ENCODE measurements around the gene C1orf167. TPM values are rescaled to one million over a fixed set of nuclear protein-coding genes. Genes with fewer than 3 reads are reported as not detected.

C1orf167 gene
- total and polyA plus RNA-seq, 2 experiments from 2014 or later = 1.7 to 2.2 TPM

DNA sequence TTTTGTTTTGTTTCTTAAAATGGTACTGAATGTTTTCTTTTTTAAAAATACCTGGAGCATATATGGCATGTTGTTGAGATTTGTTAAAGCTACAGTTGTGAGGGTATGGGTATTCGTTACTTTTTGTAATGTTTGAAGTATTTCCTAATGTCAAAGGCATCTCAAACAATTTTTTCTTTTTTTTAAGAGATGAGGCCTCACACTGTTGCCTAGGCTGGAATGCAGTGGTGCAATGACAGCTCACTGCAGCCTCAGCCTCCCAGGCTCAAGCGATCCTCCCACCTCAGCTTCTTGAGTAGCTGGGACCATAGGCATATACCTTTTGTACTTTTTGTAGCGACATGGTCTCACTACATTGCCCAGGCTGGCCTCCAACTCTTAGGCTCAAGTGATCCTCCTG lies 60.1 kb downstream of the C1orf167 start:
- H3K36me3 Mint-ChIP-seq (ENCODE audit: low read depth) = peaks cover 44% of the 10 kb centered on the region
- no peaks in the 10 kb centered on the region for H3K4me1 Mint-ChIP-seq
- no peak overlapping the region for H3K4me2 ChIP-seq
- ATAC-seq (no peak), DNase-seq (ENCODE audit: low spot score) (no peak)
- no peak overlapping the region for H3K4me3 Mint-ChIP-seq
- peaks cover 10% of the 10 kb centered on the region for H4K20me1 ChIP-seq (replicated peaks; ENCODE audit: insufficient read depth)
- peaks cover 28% of the 10 kb centered on the region for H3K36me3 ChIP-seq (ENCODE audit: insufficient read depth)
- no peak overlapping the region for H2AFZ ChIP-seq
- 0 out of 2 replicates have a peak, but pooled peaks cover 8% of the 10 kb centered on the region for H3F3A ChIP-seq (replicated peaks; ENCODE audit: low read depth)
- H3K27me3 ChIP-seq (ENCODE audit: insufficient read depth) = no peaks in the 10 kb centered on the region
- no peak overlapping the region for H3K27ac ChIP-seq (ENCODE audit: low read depth)
- no peak overlapping the region for H3K4me3 ChIP-seq
- H3K79me2 ChIP-seq (replicated peaks; ENCODE audit: insufficient read depth) = no peaks in the 10 kb centered on the region
- TF ChIP-seq CREB1 (CRISPR knock-in tag; IDR thresholded peaks at IDR 0.05; ENCODE audit: low read depth) (no peak), NANOG (IDR thresholded peaks at IDR 0.05; ENCODE audit: borderline replicate concordance) (no peak), JUNB (IDR thresholded peaks at IDR 0.05; ENCODE audit: unreplicated experiment) (no peak), POLR2AphosphoS5 (IDR thresholded peaks at IDR 0.05; ENCODE audit: low read depth) (no peak), STAT1 (IDR thresholded peaks at IDR 0.05; ENCODE audit: unreplicated experiment) (no peak), ZNF114 (CRISPR knock-in tag; IDR thresholded peaks at IDR 0.05) (no peak), EZH2phosphoT487 (IDR thresholded peaks at IDR 0.05; ENCODE audit: unreplicated experiment) (no peak), EZH2 (IDR thresholded peaks at IDR 0.05; ENCODE audit: low read depth, unreplicated experiment) (no peak), ZNF331 (CRISPR knock-in tag; IDR thresholded peaks at IDR 0.05; ENCODE audit: low read depth) (no peak)
- TF ChIP-seq, protein P1, sequence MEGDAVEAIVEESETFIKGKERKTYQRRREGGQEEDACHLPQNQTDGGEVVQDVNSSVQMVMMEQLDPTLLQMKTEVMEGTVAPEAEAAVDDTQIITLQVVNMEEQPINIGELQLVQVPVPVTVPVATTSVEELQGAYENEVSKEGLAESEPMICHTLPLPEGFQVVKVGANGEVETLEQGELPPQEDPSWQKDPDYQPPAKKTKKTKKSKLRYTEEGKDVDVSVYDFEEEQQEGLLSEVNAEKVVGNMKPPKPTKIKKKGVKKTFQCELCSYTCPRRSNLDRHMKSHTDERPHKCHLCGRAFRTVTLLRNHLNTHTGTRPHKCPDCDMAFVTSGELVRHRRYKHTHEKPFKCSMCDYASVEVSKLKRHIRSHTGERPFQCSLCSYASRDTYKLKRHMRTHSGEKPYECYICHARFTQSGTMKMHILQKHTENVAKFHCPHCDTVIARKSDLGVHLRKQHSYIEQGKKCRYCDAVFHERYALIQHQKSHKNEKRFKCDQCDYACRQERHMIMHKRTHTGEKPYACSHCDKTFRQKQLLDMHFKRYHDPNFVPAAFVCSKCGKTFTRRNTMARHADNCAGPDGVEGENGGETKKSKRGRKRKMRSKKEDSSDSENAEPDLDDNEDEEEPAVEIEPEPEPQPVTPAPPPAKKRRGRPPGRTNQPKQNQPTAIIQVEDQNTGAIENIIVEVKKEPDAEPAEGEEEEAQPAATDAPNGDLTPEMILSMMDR (conservative IDR thresholded peaks at IDR 0.05; ENCODE audit: low read depth in 2 of 2) = no peak
- TF ChIP-seq, protein P2, sequence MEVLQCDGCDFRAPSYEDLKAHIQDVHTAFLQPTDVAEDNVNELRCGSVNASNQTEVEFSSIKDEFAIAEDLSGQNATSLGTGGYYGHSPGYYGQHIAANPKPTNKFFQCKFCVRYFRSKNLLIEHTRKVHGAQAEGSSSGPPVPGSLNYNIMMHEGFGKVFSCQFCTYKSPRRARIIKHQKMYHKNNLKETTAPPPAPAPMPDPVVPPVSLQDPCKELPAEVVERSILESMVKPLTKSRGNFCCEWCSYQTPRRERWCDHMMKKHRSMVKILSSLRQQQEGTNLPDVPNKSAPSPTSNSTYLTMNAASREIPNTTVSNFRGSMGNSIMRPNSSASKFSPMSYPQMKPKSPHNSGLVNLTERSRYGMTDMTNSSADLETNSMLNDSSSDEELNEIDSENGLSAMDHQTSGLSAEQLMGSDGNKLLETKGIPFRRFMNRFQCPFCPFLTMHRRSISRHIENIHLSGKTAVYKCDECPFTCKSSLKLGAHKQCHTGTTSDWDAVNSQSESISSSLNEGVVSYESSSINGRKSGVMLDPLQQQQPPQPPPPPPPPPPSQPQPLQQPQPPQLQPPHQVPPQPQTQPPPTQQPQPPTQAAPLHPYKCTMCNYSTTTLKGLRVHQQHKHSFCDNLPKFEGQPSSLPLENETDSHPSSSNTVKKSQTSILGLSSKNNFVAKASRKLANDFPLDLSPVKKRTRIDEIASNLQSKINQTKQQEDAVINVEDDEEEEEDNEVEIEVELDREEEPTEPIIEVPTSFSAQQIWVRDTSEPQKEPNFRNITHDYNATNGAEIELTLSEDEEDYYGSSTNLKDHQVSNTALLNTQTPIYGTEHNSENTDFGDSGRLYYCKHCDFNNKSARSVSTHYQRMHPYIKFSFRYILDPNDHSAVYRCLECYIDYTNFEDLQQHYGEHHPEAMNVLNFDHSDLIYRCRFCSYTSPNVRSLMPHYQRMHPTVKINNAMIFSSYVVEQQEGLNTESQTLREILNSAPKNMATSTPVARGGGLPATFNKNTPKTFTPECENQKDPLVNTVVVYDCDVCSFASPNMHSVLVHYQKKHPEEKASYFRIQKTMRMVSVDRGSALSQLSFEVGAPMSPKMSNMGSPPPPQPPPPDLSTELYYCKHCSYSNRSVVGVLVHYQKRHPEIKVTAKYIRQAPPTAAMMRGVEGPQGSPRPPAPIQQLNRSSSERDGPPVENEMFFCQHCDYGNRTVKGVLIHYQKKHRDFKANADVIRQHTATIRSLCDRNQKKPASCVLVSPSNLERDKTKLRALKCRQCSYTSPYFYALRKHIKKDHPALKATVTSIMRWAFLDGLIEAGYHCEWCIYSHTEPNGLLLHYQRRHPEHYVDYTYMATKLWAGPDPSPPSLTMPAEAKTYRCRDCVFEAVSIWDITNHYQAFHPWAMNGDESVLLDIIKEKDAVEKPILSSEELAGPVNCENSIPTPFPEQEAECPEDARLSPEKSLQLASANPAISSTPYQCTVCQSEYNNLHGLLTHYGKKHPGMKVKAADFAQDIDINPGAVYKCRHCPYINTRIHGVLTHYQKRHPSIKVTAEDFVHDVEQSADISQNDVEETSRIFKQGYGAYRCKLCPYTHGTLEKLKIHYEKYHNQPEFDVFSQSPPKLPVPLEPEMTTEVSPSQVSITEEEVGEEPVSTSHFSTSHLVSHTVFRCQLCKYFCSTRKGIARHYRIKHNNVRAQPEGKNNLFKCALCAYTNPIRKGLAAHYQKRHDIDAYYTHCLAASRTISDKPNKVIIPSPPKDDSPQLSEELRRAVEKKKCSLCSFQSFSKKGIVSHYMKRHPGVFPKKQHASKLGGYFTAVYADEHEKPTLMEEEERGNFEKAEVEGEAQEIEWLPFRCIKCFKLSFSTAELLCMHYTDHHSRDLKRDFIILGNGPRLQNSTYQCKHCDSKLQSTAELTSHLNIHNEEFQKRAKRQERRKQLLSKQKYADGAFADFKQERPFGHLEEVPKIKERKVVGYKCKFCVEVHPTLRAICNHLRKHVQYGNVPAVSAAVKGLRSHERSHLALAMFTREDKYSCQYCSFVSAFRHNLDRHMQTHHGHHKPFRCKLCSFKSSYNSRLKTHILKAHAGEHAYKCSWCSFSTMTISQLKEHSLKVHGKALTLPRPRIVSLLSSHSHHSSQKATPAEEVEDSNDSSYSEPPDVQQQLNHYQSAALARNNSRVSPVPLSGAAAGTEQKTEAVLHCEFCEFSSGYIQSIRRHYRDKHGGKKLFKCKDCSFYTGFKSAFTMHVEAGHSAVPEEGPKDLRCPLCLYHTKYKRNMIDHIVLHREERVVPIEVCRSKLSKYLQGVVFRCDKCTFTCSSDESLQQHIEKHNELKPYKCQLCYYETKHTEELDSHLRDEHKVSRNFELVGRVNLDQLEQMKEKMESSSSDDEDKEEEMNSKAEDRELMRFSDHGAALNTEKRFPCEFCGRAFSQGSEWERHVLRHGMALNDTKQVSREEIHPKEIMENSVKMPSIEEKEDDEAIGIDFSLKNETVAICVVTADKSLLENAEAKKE (CRISPR knock-in tag; IDR thresholded peaks at IDR 0.05) = no peak
- TF ChIP-seq, protein P3, sequence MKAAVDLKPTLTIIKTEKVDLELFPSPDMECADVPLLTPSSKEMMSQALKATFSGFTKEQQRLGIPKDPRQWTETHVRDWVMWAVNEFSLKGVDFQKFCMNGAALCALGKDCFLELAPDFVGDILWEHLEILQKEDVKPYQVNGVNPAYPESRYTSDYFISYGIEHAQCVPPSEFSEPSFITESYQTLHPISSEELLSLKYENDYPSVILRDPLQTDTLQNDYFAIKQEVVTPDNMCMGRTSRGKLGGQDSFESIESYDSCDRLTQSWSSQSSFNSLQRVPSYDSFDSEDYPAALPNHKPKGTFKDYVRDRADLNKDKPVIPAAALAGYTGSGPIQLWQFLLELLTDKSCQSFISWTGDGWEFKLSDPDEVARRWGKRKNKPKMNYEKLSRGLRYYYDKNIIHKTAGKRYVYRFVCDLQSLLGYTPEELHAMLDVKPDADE (IDR thresholded peaks at IDR 0.05) = no peak
- TF ChIP-seq, protein P4, sequence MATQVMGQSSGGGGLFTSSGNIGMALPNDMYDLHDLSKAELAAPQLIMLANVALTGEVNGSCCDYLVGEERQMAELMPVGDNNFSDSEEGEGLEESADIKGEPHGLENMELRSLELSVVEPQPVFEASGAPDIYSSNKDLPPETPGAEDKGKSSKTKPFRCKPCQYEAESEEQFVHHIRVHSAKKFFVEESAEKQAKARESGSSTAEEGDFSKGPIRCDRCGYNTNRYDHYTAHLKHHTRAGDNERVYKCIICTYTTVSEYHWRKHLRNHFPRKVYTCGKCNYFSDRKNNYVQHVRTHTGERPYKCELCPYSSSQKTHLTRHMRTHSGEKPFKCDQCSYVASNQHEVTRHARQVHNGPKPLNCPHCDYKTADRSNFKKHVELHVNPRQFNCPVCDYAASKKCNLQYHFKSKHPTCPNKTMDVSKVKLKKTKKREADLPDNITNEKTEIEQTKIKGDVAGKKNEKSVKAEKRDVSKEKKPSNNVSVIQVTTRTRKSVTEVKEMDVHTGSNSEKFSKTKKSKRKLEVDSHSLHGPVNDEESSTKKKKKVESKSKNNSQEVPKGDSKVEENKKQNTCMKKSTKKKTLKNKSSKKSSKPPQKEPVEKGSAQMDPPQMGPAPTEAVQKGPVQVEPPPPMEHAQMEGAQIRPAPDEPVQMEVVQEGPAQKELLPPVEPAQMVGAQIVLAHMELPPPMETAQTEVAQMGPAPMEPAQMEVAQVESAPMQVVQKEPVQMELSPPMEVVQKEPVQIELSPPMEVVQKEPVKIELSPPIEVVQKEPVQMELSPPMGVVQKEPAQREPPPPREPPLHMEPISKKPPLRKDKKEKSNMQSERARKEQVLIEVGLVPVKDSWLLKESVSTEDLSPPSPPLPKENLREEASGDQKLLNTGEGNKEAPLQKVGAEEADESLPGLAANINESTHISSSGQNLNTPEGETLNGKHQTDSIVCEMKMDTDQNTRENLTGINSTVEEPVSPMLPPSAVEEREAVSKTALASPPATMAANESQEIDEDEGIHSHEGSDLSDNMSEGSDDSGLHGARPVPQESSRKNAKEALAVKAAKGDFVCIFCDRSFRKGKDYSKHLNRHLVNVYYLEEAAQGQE (IDR thresholded peaks at IDR 0.05; ENCODE audit: unreplicated experiment) = no peak
- no peaks in the 10 kb centered on the region for H3K4me1 ChIP-seq (ENCODE audit: insufficient read depth)
- no peak overlapping the region for H3K27ac Mint-ChIP-seq
- no peaks in the 10 kb centered on the region for H3K27me3 Mint-ChIP-seq (ENCODE audit: insufficient read depth, low read depth, poor library complexity)
- no peaks in the 10 kb centered on the region for H3K9me3 Mint-ChIP-seq
- no peaks in the 10 kb centered on the region for H3K9me2 ChIP-seq (ENCODE audit: insufficient read depth)
